ENCODE data around the gene SORCS1.

Gene SORCS1

DNA sequence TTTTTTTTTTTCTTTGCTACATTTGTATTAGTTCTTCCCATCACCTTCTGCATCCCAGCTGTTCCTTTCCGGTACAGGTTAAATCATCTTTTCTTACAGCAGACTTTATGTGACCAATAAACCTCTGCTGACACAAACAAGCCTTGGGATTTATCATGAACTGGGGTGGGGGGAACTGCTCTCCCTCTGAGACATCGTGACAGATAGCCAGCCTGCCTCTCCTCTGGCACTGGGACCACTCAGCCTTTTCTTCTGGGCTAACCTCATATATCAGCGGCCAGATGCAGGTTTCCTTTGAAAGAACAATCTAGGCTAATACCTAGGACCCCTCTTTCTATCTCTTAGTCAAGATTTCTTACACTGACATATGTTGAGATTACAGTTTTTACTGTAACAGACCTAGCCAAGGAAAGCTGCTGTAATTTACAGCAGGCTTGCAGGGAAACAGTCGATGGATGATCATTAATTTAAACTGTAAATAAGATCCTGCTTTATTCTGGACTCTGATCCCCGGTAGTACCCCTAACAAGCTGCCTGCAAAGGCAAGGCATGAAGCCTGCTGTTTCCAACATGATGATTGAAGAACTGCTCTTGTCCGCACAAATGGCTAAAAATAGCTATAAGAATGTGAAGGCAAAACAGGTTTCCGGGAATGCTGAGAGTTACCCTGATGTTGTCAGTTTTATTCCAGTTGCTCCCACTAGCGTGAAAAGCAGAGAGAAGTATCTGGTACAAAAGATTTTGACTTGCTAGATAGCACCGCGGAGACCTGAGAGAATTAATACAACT lies 338.7 kb downstream of the SORCS1 start:
- no peak for DNase-seq (ENCODE audit: low read depth in 2 of 3, low spot score in 1 of 3)

- DNase-seq (ENCODE audit: low read depth in 2 of 3, low spot score in 1 of 3): no peak
Observed at GRCh38 chr10:106820579-106820978, 343.9 kb downstream of the SORCS1 start.

DNA sequence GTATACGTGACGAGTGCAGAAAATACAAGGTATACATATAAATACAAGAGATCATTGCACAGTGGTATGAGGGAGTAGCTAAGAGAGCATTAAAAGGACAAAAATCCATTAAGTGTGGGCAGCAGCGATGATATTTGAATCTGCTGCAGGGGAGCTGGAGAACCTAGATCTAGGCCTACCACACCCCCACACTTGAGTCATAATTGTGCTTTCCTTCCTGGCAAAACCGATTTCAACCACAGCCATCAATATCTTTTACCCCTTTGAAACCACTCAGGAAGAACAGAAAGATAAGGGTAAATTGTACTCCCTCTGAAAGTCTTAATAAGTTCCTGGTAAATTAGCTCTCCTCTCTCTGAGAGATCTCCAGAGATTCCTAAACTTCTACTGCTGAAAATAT lies 345.0 kb downstream of the SORCS1 start:
- DNase-seq (ENCODE audit: low read depth in 2 of 3, low spot score in 1 of 3): no peak

DNA sequence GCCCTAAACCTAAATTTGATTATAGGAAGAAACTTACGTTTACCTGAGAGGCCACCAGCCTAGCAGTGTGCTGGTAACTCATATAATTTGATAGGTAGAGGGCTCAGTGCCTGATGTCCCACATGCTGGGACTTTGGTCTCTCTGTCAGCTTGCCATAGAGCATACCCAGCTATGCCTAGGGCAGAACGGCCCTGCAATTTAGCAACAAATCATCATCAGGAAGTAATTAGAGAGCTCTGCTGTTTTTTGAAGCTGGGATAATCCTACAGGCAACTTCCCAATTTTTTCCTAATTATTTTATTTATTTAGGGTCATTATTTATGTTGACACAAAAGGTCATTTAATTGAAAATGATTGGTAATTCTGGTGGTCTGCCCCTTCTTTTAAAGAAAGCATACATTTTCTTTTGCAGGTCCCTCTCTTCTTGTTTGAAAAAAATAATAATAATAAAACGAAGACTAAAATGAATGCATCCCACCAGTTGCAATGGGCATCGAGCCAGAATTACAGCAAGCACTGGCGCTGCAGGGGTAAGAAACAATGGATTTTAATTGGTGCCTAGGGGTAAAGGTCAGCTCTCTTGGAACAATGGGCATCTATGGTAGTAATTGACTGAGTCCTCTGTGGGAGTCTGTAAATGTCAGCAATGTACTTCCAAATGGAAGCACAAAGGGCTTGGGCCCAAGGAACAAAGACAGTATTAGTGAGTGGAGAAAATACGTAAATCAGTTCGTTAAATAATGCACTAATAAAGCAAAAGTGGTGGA lies 348.0 kb downstream of the SORCS1 start:
- DNase-seq (ENCODE audit: low read depth in 2 of 3, low spot score in 1 of 3): no peak

DNA sequence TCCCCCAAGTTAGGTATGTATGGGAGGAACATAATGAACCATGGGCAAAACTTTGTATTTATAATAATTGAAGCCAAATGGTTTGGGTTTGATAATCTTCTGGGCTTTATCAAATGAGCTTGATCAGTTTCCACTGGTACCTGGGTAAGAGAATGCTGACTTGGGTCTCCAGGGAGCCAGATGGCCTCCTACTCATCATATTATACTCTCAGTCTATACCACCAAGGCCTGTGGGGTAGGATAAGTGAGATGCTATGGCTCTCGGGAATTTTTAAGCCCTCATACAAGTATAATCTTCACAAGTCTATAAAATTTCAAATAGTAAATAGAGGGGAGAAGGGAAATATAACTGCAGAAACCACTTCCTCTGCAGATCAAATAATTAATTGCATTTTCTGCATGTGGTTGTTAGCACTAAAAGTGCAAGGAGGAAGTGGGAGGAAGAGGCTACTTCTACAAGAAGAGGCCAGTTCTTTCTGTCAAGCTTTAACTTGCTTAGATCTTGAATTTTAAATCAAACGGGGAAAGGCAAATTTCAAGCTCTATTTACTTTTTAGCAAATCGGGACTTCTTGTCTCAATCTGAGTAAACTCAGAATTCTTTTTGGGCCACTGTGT lies 349.0 kb downstream of the SORCS1 start:
- no peak for DNase-seq (ENCODE audit: low read depth in 2 of 3, low spot score in 1 of 3)

GRCh38 chr10:106804992-106805582 lies 359.4 kb downstream of the SORCS1 start:
- DNase-seq (ENCODE audit: low read depth in 2 of 3, low spot score in 1 of 3): no peak

DNA sequence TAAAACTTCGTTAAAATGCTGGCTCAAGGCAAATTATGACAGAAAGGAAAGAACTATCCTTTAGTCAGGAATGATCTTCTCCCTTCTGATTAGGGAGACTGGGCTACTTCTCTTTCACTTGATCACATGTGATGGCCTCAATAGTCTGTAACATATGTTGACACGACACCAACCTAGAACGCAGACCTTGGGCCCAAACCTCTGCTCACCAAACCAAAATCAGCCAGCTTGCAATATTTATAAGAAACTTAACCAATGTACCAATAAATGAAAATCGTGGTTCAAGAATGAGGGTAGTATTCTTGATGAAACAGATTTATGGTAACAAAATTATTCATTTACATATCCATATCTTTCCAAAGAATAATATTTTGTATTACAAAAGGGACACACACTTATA lies 361.6 kb downstream of the SORCS1 start:
- no peak for DNase-seq (ENCODE audit: low read depth in 2 of 3, low spot score in 1 of 3)

DNA sequence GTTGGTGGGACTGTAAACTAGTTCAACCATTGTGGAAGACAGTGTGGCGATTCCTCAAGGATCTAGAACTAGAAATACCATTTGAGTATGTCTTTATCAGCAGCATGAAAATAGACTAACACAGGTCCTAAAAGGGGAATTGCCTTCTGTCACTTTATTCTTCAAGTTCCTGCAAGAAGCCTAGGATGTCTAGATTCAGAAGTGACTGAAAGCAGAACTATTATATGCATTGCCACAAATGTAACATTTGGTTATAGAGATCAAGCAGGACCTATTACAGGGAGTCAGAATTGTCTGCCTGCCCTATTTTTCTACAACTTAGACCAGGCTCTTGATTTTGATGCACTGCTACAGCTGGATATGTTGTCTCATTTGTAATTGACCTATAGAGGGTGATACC lies 364.7 kb downstream of the SORCS1 start:
- DNase-seq (ENCODE audit: low read depth in 2 of 3, low spot score in 1 of 3): no peak

DNA sequence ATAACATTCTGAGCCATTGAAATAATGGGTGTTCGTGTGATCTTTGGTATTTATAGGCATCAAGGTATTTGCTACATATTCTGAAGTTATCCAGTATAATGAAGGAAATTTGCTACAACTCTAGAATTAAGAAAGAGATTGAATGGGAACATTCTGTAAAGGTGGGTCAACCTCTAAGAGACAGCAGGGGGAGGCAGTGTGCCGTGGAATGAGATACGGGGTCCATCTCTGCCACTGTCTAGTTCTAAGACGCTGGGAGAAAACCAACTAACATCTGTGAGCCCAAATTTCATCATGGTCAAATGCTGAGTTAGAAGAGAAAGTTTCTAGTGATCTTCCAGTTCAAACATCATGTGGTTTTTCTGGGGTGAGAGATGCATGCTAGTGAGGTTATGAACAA lies 368.9 kb downstream of the SORCS1 start:
- DNase-seq (ENCODE audit: low read depth in 2 of 3, low spot score in 1 of 3): no peak

GRCh38 chr10:106793617-106794016 lies 370.9 kb downstream of the SORCS1 start:
- DNase-seq (ENCODE audit: low read depth in 2 of 3, low spot score in 1 of 3): no peak

GRCh38 chr10:106789623-106790022 lies 374.9 kb downstream of the SORCS1 start:
- no peak for DNase-seq (ENCODE audit: low read depth in 2 of 3, low spot score in 1 of 3)

DNA sequence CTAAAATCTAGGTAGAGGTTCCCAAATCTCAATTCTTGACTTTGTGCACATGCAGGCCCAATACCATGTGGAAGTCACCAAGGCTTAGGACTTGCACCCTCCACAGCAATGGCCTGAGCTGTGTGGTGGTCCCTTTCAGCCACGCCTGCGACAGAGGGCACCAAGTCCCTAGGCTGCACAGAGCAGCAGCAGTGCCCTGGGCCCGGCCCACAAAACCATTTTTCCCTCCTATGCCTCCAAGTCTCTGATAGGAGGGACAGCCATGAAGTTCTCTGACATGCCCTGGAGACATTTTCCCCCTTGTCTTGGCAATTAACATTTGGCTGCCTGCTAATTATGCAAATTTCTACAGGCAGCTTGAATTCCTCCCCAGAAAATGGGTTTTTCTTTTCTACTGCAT lies 375.5 kb downstream of the SORCS1 start:
- DNase-seq (ENCODE audit: low read depth in 2 of 3, low spot score in 1 of 3): no peak

GRCh38 chr10:106785528-106785927 lies 379.0 kb downstream of the SORCS1 start:
- DNase-seq (ENCODE audit: low read depth in 2 of 3, low spot score in 1 of 3): no peak

GRCh38 chr10:106780632-106781031 lies 383.9 kb downstream of the SORCS1 start:
- no peak for DNase-seq (ENCODE audit: low read depth in 2 of 3, low spot score in 1 of 3)

- DNase-seq (ENCODE audit: low read depth in 2 of 3, low spot score in 1 of 3): no peak
Observed at GRCh38 chr10:106777841-106778240, 386.7 kb downstream of the SORCS1 start.

DNA sequence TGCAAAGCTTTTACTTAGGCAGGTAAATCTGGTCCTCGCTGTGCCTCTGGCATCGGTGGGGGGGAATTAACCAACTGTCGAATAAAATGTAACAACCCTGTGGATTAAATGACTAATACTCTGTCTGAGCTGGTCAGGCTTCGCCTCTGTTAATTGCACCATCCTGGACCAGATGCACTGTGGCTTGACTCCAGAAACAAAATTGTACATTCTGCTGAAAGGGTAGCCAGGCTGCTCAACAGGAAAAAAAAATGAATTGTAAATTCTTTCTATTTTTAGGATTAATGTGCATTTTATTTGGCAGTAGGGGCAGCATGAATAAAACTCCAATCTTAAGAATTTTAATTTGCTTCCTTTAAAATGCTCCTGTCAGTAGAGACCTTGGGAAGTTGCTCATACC lies 389.4 kb downstream of the SORCS1 start:
- no peak for DNase-seq (ENCODE audit: low read depth in 2 of 3, low spot score in 1 of 3)

GRCh38 chr10:106772957-106773356 lies 391.5 kb downstream of the SORCS1 start:
- no peak for DNase-seq (ENCODE audit: low read depth in 2 of 3, low spot score in 1 of 3)

DNA sequence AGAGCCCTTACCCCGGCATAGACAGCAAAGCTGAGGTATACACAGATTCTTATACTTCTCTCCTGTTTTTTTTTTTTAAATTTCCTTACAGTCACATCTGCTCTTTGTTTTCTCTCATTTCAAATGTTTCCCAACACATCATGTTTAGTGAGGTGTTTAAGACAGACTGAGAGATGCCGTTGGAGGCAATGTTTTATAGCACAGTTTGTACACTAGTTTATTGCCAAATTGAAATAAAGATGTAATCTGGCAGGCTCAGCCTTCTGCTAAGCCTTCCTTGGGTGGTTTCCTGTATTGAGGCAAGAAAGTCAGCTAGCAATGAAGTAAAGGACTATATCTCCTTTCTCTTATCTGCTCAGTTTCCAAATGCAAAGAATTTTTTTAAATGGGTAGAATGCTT lies 393.4 kb downstream of the SORCS1 start:
- DNase-seq (ENCODE audit: low read depth in 2 of 3, low spot score in 1 of 3): no peak

DNA sequence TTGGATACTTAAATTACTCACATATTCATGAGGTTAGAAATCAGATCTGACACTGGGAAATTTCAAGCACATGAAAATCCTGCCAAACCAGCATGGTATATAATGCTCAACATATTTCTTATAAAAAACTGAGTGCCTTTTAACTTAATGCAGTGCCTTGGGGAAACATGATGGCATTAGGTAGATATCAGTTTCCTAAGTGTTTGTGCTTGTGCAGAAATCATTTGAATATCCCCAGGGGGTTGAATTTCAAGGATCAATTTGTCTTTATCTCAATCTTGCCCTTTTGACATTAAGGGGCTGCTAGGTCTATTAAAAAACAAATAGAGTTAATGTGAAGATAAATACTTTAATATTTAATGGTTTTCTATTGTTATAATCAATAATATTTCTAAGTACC lies 396.3 kb downstream of the SORCS1 start:
- DNase-seq (ENCODE audit: low read depth in 2 of 3, low spot score in 1 of 3): no peak

DNA sequence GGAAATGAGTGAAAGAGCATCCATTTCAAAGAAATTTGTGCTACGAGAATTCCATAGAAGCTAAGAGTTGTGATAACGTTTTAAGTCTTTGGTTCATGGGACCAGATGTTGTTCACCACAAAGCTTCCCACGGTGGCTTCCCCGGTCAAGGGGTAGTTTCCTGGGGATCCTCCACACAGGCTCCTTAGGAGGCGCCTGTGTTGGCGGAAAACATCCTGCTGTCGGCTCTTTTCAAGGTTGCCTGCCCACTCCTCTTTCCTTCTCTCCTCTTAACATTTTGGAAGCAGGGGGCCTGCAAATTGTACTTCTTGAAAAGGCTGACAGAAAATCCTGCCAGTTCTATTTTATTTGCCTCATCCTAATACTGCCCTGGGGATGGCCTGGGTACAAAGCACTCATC lies 398.6 kb downstream of the SORCS1 start:
- no peak for DNase-seq (ENCODE audit: low read depth in 2 of 3, low spot score in 1 of 3)

DNA sequence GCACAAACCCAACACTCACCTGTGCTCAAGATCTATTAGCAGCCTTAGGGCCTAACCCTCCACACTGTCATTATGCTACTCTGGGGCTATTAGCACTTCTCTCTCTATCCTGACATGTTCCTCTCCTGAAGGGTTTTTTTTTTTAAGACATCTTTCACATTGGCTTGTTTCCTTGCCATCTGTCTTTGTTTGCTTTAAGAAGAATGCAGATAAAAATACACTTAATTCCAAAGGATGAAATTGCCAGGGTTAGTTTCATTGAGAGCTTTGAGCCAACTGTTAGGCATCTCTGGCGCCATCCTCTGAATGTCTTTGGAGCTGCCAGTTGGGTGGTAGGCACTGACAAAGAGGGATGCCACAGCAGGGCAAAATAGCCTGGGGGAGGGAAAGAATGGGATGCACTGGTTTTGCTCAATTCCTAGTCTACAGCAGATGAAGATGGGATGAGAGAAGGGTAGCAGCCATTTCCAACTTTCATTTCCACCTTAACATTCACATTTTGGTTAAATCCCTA lies 399.2 kb downstream of the SORCS1 start:
- DNase-seq (ENCODE audit: low read depth in 2 of 3, low spot score in 1 of 3): no peak

GRCh38 chr10:106764360-106764759 lies 400.1 kb downstream of the SORCS1 start:
- no peak for DNase-seq (ENCODE audit: low read depth in 2 of 3, low spot score in 1 of 3)

Data from stimulated activated CD4-positive, alpha-beta T cell treated with anti-CD3 and anti-CD28 coated beads, Interleukin-12 subunit alpha, Interleukin-12 subunit beta, amount 100 ng/mL, for 48 hours (primary cell).